ENCODE measurements around the gene TACR1.
A peak's percentile ranks its signal among the peaks of the same experiment; 100 is the strongest.

The TACR1 gene

DNA sequence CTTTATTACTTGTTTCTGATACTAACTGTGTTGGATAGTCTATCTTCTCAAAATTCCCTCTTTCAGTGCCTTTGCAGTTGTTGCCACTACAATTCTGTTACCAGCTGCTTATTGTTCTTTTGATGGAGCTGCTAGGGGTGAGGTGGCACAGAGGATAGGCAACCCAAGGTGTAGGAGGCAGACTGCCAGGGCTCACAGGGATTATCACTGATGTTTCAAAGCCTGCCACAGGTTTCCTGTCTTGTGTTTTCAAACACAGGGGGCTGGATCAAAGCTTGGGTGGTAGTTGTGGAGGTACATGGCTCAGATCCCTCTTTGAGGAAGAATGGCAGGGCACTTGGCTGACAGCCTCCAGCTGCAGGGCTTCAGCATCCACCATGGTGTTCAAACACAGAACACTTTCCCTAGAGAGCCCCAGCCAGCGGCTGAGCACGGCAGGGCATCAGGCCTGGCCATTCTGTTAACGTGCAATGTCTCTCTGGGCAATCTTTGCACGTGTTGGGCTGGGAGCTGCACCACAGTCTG lies 153.7 kb downstream of the TACR1 start:
- no peak for DNase-seq

DNA sequence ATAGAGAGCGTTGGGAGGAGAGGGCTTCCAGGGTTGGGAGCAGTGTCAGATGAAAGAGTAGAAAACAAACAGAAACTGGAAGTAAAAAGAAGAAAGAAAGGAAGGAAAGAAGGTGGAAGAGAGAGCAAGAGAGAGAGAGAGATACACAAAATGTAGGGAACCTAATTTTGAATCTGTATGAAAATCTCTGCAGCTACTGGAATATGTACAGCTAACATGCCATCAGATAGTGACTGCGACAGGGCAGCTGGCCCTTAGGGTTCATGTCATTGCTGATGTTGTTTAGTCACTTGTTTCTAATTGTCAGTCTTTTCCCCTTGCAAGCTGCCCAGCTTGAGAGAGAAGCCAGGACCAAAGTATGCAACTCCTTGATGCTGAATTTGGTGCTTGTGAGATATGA lies 155.0 kb downstream of the TACR1 start:
- no peak for DNase-seq

DNA sequence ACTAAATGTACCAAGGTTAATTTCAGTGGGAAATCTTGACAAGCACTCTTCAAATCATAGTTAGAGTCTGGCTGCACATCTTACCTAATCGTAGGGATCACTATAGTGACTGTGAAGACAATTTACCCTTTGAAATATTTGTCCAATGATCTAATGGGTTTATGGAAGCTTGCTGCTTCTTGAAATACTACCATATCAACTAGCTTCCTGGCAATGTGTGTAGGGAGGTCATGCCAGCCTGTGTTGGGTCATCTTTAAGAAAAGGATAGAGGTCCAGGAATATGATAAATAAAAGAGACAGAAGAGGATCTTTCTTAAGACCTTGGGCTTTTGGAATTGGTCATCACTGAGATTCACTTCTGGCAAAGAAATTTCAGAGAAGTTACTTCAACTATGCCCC lies 156.5 kb downstream of the TACR1 start:
- no peak for DNase-seq

DNA sequence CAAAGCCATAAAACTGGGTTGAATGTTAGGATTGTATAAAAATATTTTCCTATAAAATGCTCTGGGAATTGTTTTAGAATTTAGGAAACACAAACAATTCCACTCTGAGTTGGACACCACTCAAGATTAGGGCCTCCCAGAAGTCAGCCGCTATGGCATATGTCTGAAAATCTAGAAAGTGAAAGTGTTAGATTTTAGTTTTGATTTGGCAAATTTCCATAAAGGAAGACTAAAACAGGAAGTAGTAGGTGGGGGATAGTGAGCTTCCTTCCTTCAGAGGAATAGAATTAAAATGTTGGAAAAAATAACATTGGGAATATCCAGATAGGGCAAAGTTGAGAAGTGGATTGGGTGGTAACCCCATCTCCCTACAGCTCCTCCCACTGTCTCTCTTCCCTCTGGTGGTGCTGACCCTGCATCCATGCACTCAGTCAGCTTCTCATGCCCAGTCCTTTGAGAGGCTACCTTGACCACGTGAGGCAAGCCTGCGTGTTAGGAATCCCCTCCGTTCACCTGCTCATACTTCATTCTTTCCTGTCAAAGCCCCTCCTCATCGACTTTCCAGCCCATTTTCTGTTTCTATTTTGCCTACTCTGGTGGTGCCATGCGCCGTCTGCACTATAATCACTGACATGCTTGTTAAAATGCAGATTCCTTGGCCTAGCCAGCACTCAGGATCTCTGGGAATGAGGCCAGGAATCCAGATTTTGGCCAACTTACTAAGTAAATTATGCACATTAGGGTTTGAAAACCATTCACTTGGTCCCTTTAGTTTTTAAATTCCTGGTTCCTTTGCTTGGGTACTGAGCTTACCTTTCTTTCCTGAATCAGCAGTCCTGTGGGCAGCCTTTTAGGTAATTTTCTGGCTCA lies 157.4 kb downstream of the TACR1 start:
- DNase-seq, result no peak

DNA sequence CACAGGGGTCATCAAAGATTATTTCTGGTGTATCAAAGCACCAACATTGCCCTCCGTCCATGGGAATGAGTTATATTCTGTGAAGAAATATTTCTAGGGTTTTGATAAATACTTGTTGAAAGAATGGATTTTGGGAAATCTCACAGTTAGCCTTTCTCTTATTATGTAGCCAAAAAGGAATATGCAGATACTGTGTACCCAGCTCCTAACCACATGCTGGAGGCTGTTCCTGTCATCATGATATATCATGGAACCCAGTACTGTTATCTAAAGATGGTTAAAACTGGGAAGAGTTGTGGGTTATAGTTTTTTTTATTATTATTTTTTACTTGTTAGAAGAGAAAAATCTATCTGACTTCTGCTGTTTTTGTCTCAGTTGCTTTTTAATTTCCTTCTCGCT lies 158.1 kb downstream of the TACR1 start:
- no peak for DNase-seq

DNA sequence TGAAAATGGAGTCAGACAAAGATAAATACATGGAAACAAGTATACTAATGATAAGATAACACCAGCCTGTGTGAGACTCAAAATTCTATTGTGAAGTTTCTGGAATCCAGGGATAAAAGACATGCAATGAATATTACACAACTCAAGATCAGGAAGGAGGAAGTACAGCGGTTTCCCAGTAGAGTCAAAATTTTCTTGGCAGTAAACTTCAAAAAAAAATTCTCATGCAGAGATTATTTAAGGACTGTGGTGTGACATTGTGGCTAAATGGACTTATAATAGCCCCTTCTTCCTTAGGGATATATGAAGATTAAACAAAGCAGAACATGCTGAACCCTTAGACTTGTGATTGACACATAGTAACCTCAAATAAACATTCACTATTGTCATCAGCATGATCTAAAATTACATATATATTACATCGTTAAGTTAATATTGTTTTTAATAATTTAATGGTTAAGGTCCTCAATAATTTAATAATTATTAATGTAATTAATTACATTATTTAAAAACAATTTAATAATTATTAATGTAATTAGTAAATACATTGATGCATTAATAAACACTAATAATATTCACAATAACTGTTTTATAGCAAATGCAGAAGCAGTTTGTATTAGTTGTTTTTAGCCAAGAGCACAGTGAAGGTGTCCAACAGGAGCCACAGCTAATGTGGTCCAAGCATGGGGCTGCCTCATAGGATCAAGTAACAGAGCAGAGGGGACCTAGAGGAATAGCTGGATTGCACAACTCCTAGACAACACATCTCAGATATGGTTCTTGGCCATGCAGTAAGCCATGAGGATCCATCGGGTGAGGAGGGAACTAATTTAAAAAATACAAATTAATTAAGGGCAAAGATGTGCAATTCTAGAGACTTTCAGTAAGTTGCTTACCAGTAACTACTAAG lies 163.6 kb downstream of the TACR1 start:
- DNase-seq, result no peak

DNA sequence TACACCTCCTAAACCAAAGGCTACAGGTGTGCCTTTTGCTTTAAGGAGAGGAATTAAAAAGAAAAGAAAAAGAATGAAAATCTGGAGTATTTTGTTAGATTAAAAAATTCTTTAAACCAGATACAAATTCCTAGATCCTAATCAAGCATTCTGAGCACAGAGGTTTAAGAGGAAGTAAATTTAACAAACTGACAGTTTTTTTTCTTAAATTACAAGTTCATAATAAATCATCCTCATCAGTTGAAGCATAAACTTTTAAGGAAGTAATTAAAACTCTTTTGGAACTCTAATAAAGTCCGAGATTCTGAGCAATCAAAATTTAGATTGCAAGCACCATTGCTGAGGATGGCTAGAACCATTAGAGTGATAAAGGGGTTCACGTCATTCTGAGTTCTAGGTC lies 165.8 kb downstream of the TACR1 start:
- no peak for DNase-seq

DNA sequence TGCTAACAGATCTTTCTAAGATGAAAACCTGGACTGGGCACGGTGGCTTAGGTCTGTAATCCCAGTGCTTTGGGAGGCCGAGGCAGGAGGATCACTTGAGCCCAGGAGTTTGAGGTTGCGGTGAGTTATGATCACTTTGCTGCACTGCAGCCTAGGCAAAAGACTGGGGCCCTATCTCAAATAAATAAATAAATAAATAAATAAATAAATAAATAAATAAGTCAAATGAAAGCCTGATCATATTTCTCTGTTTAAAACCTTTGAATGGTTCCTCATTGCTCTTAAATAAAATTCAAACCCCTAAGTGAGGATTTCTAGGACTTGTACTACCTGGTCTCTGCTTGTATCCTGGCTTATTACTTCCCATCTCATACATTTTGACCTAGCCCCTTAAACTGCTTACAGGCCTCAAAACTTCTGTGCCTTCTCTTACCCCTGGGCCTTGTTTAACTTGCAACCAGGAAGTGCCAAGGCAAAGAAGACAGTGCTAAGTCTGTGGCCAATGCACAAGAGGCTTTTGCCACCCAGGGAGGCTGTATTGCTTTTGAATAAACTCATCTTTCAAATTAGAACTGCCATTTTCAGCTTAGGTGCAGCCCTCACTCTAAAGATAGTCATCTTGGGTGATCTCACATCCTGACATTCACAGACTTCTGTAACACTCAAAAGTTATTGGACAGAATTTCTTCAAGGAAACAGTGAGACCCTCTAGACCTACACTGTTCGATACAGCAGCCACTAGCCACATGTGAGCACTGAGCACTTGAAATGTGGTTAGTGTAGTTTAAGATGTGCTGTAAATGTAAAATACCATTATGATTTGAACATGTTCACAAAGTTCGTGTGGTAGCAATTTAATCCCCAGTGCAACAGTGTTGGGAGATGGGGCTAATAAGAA lies 167.2 kb downstream of the TACR1 start:
- no peak for DNase-seq

DNA sequence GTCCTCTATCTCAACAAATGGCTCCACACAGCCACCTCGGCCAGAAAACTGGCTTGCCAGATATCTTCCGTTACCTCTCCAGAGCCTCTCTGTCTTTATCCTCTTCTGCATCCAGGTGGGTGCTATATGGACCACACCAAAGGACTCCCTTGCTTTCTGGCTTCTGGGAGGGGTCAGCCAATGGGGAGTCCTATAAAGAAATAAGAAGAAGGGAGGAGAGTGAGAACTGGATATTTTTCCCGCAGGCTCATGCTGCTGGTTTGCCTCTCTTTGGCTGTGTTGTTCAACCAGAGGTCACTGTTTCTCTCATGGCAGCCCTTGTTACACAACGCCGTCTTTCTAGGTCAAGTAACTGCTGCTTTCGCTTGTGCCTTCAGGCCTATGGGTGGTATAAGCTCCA lies 168.1 kb downstream of the TACR1 start:
- DNase-seq, result no peak

DNA sequence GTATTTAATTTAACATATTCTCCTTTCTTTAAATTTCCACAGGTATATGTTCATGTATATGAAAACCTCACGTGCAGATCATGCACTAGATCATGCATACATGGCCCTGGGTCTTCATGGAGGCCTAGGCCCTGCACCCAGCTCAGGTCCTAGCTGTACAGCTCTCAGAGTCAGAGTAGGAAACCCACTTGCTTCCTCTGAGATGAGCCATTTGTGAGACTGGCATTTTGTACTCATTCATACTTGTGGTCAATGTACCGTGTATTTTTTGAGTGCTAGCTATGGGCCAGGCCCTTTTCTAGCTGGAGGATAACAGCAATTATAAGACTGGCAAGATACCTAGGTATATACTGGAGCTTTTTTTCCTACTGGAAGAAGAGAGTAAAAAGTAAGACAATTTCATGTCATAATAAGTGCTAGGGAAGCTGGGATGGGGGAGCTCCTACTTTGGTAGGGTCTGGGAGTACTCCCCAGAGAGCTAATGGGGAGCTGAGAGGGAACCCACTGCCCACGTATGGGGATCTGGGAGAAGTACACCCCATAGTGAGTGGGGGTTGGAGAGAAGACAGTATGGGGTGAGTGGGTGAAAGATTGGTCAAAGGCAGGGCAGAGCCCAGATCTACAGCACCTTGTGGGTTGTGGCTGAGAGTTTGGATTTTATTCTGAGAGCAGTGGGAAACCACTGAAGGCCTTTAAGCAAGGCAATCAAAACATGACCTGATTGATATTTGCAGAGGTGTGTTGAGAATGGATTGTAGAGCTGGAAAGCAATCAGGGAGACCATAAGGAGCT lies 168.9 kb downstream of the TACR1 start:
- no peak for DNase-seq

DNA sequence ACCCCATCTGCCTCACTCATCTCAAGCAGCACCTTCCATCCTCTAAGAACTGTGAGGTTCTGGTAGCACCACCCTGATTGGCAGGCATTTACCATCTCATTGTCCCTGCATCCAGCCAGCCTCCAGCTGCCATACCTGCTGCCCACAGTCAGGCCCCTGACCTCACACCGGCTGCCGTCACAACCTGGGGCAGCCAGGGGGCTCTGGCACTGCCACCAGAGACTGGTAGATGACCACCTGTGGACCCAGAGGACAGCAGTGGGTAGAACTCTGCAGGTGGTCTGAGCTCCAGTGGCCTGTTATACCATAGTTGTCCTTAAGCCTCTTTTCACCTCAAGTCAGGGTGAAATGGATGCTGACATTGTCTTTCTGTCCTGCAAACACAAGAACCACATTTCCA lies 171.4 kb downstream of the TACR1 start:
- DNase-seq, result no peak

DNA sequence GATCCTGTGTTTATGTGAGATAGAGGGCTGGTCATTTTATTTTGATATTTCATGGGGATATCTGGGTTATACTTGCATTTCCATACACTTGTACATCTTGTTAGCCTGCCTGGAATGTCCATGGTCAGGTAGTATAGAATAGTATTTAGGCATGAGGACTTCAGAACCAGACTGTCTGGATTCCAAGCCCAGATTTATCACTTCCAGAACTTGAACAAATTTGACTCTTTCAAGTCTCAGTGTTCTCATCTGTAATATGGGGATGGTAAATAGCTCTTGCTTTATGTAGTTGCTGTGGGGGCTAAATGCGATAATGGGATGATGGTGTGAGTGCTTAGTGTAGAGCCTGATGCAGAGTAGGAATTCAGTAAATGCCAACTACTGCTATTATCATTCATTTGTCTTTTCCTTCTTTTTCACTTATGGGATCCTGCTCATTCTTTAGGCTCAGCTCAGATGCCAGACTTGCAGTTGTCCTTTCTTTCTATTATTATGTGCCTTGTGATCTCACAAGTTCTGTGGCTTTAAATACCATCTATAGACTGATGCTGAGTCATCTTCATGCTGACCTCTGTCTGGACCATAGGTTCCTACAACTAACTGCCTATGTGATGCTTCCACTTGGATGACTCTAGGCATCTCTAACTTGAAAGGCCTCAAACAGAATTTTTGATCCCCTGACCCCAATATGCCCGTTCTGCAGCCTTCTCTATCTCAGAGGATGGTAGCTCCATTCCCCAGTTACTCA lies 173.5 kb downstream of the TACR1 start:
- no peak for DNase-seq

DNA sequence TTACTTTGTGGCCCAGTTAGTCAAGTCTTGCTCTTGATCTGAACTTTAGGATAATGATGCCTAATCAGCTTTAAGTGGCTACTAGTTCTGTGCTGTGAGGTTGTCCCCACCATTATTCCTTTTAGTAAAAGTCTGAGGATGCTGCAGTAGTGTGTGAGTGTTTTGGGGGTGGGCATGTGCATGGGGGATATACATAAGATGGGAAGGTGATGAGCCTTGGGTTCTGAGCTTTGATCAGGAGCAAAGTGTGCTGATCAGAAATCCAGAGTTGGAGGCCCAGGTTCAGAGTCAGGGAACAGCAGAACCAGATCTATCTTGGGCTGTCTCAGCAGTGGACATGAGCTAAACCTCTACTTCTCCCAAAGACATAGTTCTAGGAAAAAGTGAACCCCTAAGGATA lies 174.1 kb downstream of the TACR1 start:
- no peak for DNase-seq

DNA sequence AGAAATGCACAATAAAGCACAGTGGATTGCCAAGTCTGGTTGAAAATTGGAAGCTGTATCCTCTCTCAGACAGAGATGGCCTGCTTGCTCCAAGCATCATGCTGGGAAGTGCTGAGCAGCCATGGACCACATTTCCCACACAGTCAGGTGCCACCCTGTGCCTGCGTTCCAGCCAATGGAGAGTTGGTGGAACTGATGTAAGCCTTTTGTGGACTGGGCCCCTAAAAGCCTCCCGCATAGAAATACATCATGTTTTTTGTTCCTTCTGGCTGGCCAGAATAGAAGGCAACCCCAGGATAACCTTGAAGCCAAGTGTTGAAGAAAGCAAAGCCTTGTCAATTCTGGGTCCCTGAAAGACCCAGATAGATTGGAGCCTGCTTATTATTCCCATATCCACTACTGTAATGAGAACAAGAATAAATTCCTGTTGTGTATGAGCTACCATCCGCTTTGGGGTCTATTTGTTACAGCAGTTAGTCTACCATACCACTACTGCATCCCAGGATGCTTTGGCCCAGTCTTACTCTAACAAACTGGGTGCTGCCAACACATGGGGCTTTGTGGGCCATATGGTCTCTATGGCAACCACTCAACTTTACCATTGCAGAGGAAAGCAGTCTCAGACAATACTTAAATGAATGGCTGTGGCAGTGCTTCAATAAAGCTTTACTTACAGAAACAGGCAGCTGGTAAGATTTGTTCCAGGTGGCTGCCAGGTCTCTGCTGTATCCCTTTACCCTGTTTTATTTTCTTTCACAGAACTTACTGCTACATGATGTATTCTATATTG lies 175.5 kb downstream of the TACR1 start:
- no peak for DNase-seq

DNA sequence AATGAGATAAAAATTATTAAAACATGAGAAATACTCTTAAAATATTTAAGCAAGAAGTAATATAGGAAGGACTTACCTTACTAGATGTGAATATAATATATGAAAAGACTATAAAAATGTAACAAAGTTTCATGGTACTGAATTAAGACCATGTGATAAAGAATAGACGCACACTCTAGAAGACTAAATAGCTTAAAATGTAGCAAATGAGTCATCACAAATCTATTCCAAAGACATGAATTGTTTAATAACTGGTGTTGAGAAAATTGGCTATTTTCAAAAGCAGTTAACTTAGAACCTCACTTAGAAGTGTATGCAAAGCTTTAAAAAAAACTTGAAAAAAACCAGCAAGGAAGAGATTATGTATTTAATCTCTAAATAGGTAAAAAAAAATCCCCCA lies 176.8 kb downstream of the TACR1 start:
- no peak for DNase-seq

DNA sequence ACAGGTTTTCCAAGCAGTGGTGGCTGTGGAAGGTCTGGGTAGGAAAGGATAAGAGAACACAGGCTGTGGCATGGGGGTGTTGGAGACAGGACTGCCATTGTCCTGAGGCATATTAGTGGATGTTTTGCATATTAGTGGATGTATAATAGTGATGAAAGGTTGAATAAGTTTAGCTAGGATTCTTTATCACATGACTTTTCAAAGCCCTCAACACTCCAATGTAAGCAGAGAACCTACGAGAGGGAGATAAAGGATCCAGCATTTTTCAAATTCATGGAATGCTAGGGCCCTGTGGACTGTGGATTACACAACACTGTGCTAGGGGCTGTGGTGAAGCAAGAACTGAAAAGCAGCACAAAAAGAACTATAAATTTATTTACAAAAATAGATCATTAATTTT lies 177.6 kb downstream of the TACR1 start:
- DNase-seq, result peak; percentile 21

DNA sequence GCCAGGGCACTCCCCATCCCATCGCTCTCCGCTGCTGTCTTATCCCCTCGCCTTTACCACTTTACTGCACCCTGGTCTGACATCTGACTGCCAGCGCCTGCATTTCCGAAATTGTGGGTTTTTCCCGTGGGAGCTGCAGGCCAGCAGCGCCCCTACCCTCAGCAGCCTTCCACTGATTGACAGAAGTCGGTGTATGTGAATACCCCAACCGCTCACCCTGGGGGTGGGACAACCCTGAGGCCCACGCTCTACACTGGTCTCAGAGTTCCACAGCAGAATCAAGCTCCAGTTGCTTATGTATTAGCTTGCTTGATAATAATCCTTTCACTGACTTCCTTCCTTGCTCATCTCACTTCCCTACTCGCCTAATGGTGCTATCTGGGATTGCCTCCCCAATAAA lies 178.8 kb downstream of the TACR1 start:
- no peak for DNase-seq

DNA sequence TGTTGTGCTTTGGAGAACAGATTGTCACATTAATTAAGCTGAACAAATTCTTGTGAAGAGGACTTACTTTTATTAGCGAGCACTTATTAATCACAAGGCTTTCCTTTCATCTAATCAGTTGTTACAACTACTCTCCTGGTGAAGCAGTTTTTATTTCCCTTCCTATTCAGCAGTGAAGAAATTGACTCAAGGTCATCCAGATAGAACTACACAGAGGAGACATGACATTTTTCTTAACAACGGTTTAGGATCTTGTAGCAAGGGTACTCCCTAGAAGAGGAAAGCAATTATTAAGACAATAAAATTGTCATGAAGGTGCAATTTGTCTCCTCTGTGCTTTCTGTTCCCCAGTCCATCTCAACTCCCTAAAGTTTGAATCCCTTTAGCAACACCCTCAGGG lies 179.5 kb downstream of the TACR1 start:
- DNase-seq, result no peak

DNA sequence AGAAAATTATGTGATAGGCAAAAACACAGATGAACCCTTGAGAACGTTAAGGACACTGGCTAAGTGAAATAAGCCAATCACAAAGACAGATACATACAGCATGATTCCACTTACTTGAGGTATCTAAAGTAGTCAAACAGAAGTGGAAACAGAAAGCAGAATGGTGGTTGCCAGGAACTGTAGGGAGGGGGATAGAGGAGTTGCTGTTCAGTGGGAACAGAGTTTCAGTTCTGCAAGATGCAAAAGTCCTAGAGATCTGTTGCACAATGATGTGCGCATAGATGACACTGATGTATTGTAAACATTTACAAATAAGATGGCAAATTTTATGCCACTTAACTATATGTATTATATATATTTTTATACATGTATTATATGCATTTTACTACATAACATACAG lies 181.2 kb downstream of the TACR1 start:
- DNase-seq, result no peak

DNA sequence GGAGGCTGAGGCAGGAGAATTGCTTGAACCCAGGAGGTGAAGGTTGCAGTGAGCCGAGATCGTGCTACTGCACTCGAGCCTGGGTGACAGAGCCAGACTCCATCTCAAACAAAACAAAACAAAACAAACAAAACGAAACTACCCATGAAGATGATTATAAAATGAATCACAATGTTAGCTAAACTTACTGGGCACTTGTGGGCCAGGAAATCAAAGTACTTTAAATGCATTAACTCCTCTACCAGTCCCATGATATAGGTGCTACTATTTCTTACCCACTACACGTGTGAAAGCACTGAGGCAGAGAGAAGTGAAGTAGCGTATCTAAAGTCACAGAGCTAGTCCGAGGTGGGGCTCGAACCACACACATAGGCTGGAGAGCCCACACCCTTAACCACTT lies 187.2 kb downstream of the TACR1 start:
- no peak for DNase-seq

Data from NCI-H1048 (cell line).